H1 (cell line): ENCODE results near the gene CLCN3. TPM values are rescaled to one million over a fixed set of nuclear protein-coding genes. Genes with fewer than 3 reads are reported as not detected.

Source experiments
- CTCF ChIA-PET: fragments of 300-600 bp; sonication (Branson Sonifier 250); formaldehyde crosslinking; loops from one replicate; lab custom pipeline; 2021; ENCODE audit not compliant: partially characterized antibody; lab: Charles Lee
- POLR2A ChIA-PET: fragments of 300-600 bp; sonication (Branson Sonifier 250); formaldehyde crosslinking; loops from one replicate; lab custom pipeline; 2021; ENCODE audit warnings: inconsistent platforms; ENCODE audit not compliant: partially characterized antibody; lab: Charles Lee
- DNase-seq, 2 experiments: peaks; one replicate each; pipeline versions ENCODE4 v3.0.0 to v3.0.0-alpha.2; 2010 to 2022; ENCODE audit warnings: low spot score in 2 of 2, low read depth in 1 of 2, mixed read lengths in 1 of 2
- FAIRE-seq: peaks from 2 replicates; lab custom pipeline; 2011; peaks lifted over from hg19 to GRCh38; lab: Jason Lieb, UNC
- H2AFZ ChIP-seq: 2 replicates; pipeline ENCODE4 v1.8.1; 2012; ENCODE audit warnings: low read length, inconsistent platforms
- H2AK5ac ChIP-seq: 2 replicates; pipeline ENCODE4 v1.6.1; 2013; ENCODE audit warnings: low read depth, low read length
- H2BK120ac ChIP-seq: replicated peaks from 2 replicates; pipeline ENCODE3; 2013; ENCODE audit warnings: low read depth, low read length, inconsistent platforms
- H2BK12ac ChIP-seq: 2 replicates; pipeline ENCODE4 v1.6.1; 2013; ENCODE audit warnings: low read depth, low read length
- H2BK15ac ChIP-seq: 2 replicates; pipeline ENCODE4 v1.6.1; 2013; ENCODE audit warnings: low read length
- H2BK20ac ChIP-seq: 2 replicates; pipeline ENCODE4 v1.6.1; 2013; ENCODE audit warnings: low read length
- H2BK5ac ChIP-seq: 2 replicates; pipeline ENCODE4 v1.6.1; 2013; ENCODE audit warnings: low read depth, low read length
- H3K14ac ChIP-seq: 2 replicates; pipeline ENCODE4 v1.6.1; 2013; ENCODE audit warnings: inconsistent platforms; ENCODE audit not compliant: insufficient read length
- H3K18ac ChIP-seq: 2 replicates; pipeline ENCODE4 v1.6.1; 2013; ENCODE audit warnings: low read length; ENCODE audit errors: extremely low read depth
- H3K23ac ChIP-seq: 2 replicates; pipeline ENCODE4 v1.6.1; 2013; ENCODE audit warnings: inconsistent platforms; ENCODE audit not compliant: insufficient read length
- H3K23me2 ChIP-seq: 2 replicates; pipeline ENCODE4 v1.6.1; 2013; ENCODE audit warnings: low read depth, low read length
- H3K27ac ChIP-seq: 2 replicates; pipeline ENCODE4 v1.6.1; 2011; ENCODE audit warnings: low read depth, low read length, inconsistent platforms
- H3K27me3 ChIP-seq, 4 experiments: replicated peaks in 1 of 4; 1 replicate in 1 of 4; 2 replicates in 3 of 4; pipeline versions ENCODE4 v1.6.1 to v1.8.1; 2011 to 2013; ENCODE audit warnings: low read length in 3 of 4, mild to moderate bottlenecking in 3 of 4, inconsistent platforms in 2 of 4, mixed read lengths in 2 of 4, moderate library complexity in 1 of 4; ENCODE audit not compliant: control insufficient read depth in 3 of 4, insufficient read depth in 3 of 4; ENCODE audit errors: extremely low read depth in 1 of 4
- H3K36me3 ChIP-seq, 4 experiments: 2 replicates each; pipeline versions ENCODE4 v1.6.1 to v1.8.1; 2011 to 2013; ENCODE audit warnings: mild to moderate bottlenecking in 4 of 4, low read length in 3 of 4, moderate library complexity in 2 of 4, control low read depth in 1 of 4, inconsistent platforms in 1 of 4; ENCODE audit not compliant: insufficient read depth in 4 of 4, control insufficient read depth in 2 of 4
- H3K4ac ChIP-seq: replicated peaks from 2 replicates; pipeline ENCODE3; 2013; ENCODE audit warnings: low read length, low read depth, mixed read lengths, inconsistent platforms; ENCODE audit not compliant: insufficient read length
- H3K4me1 ChIP-seq, 4 experiments: replicated peaks in 1 of 4; 1 replicate in 1 of 4; 2 replicates in 3 of 4; pipeline versions ENCODE4 v1.6.1 to v1.8.1; 2011 to 2013; ENCODE audit warnings: low read length in 3 of 4, inconsistent platforms in 2 of 4, mixed read lengths in 1 of 4; ENCODE audit not compliant: insufficient read depth in 4 of 4, control insufficient read depth in 3 of 4
- H3K4me2 ChIP-seq, 2 experiments: 2 replicates each; pipeline versions ENCODE4 v1.6.1 to v1.8.1; 2011 to 2013; ENCODE audit warnings: low read depth in 2 of 2, low read length in 2 of 2, control low read depth in 1 of 2, inconsistent platforms in 1 of 2, mild to moderate bottlenecking in 1 of 2; ENCODE audit not compliant: insufficient read depth in 1 of 2
- H3K4me3 ChIP-seq, 4 experiments: fragments of 200-600, 300-600 bp in 1 of 4; sonication (generic), shearing (Covaris generic), sonication (Bioruptor Twin) in 1 of 4; 2 replicates each; pipeline versions ENCODE4 v1.5.1 to v1.8.1; 2011 to 2016; ENCODE audit warnings: low read length in 4 of 4, low read depth in 3 of 4, control low read depth in 2 of 4, inconsistent platforms in 2 of 4, mild to moderate bottlenecking in 2 of 4, mixed read lengths in 1 of 4, moderate library complexity in 1 of 4; ENCODE audit not compliant: insufficient read depth in 2 of 4; ENCODE audit errors: extremely low read depth in 1 of 4
- H3K56ac ChIP-seq: replicated peaks from 2 replicates; pipeline ENCODE3; 2013; ENCODE audit warnings: low read depth, mild to moderate bottlenecking, mixed read lengths, low read length, inconsistent platforms; ENCODE audit not compliant: insufficient read length
- H3K79me1 ChIP-seq: 2 replicates; pipeline ENCODE4 v1.6.1; 2013; ENCODE audit warnings: low read depth, low read length, control low read depth
- H3K79me2 ChIP-seq, 2 experiments: 2 replicates each; pipeline versions ENCODE4 v1.6.1 to v1.8.1; 2012 to 2013; ENCODE audit warnings: low read length in 2 of 2, mild to moderate bottlenecking in 2 of 2, inconsistent platforms in 1 of 2; ENCODE audit not compliant: insufficient read depth in 2 of 2, control insufficient read depth in 1 of 2
- H3K9ac ChIP-seq, 4 experiments: replicated peaks in 1 of 4; 1 replicate in 1 of 4; 2 replicates in 3 of 4; pipeline versions ENCODE4 v1.6.1 to v1.8.1; 2011 to 2013; ENCODE audit warnings: low read depth in 3 of 4, low read length in 3 of 4, control low read depth in 2 of 4, mild to moderate bottlenecking in 2 of 4, moderate library complexity in 2 of 4, inconsistent platforms in 1 of 4; ENCODE audit errors: extremely low read depth in 1 of 4
- H3K9me3 ChIP-seq, 2 experiments: 2 replicates each; pipeline versions ENCODE4 v1.6.1 to v1.8.1; 2012 to 2013; ENCODE audit warnings: mild to moderate bottlenecking in 2 of 2, moderate library complexity in 2 of 2, control low read depth in 1 of 2, inconsistent platforms in 1 of 2, low read depth in 1 of 2, low read length in 1 of 2, mixed read lengths in 1 of 2; ENCODE audit not compliant: insufficient read depth in 2 of 2
- H4K20me1 ChIP-seq, 2 experiments: replicated peaks in 1 of 2; 2 replicates each; pipeline versions ENCODE3 to v1.8.1; 2011 to 2013; ENCODE audit warnings: inconsistent platforms in 2 of 2, low read length in 2 of 2, mild to moderate bottlenecking in 1 of 2; ENCODE audit not compliant: insufficient read depth in 2 of 2, control insufficient read depth in 1 of 2
- H4K5ac ChIP-seq: 2 replicates; pipeline ENCODE4 v1.6.1; 2013; ENCODE audit warnings: low read length, low read depth, mixed read lengths, inconsistent platforms; ENCODE audit not compliant: insufficient read length
- H4K8ac ChIP-seq: 2 replicates; pipeline ENCODE4 v1.8.0; 2013; ENCODE audit warnings: mild to moderate bottlenecking, moderate library complexity, low read length, inconsistent platforms; ENCODE audit not compliant: insufficient read depth; ENCODE audit errors: extremely low read depth
- H4K91ac ChIP-seq: replicated peaks from 2 replicates; pipeline ENCODE3; 2013; ENCODE audit warnings: low read length, mixed read lengths, inconsistent platforms; ENCODE audit not compliant: insufficient read length
- WGBS, 2 experiments: shearing (Covaris generic) in 1 of 2; methylation state at CpG; one replicate each; pipeline versions ENCODE4 v1.1.6 to v1.1.7; 2013 to 2015; ENCODE audit warnings: low lambda C conversion rate in 2 of 2, mixed read lengths in 2 of 2, inconsistent platforms in 1 of 2, low coverage in 1 of 2, missing lambda C conversion rate in 1 of 2; ENCODE audit not compliant: insufficient replicate concordance in 2 of 2, insufficient coverage in 1 of 2, insufficient read length in 1 of 2; ENCODE audit errors: extremely low coverage in 1 of 2, missing lambda C conversion rate in 1 of 2; 5-methylcytosine and 5-hydroxymethylcytosine counted together
- polyA plus RNA-seq, 7 experiments: library from polyadenylated mRNA; depleted of rRNA in 3 of 7; stranded (reverse) in 5 of 7; unstranded in 2 of 7; fragments of >200 nt in 5 of 7; fragments of 200-250 nt in 2 of 7; gene quantifications; 1 replicate in 5 of 7; 2 replicates in 1 of 7; 4 replicates in 1 of 7; pipeline versions ENCODE4 v1.2.1 to v1.2.3, GENCODE V29; 2011 to 2013; ENCODE audit warnings: missing spikeins in 2 of 7, mixed read lengths in 2 of 7
- total RNA-seq: library from RNA; stranded (reverse); fragmentation: NEBNext Ultra II Directional; extraction: Animal tissue kit (Norgen Biotek cat#: 25700); gene quantifications from 2 replicates; pipeline ENCODE4 v1.2.1, GENCODE V29; 2021

The CLCN3 gene
- total and polyA plus RNA-seq, 2 of the 8 experiments (the other 6 are each of a cell fraction or from before 2014, with no cell fraction given) = 8.8 to 32.8 TPM

GRCh38 chr4:169668069-169668721 is 47.8 kb downstream of the CLCN3 start:
- Histone ChIP-seq H3K23ac (no peak overlapping the region), H3K56ac (no peak overlapping the region), H3K18ac (no peak overlapping the region), H3K79me1 (no peaks in the 10 kb centered on the region; the same call in 1 of the 2 replicates), H2BK15ac (no peak overlapping the region), H3K4me2 (no peak overlapping the region), H3K4ac (no peak overlapping the region), H2AK5ac (no peak overlapping the region), H3K9me3 (peaks cover 0 to 8% of the 10 kb centered on the region in 2 experiments; a peak in 1 of 4 replicates), H2BK120ac (no peak overlapping the region), H2AFZ (no peak overlapping the region), H3K14ac (no peak overlapping the region), H4K5ac (no peak overlapping the region), H3K36me3 (peaks cover 0 to 6% (median 0%) of the 10 kb centered on the region in 4 experiments; a peak in 2 of 8 replicates), H3K4me1 (no peaks in the 10 kb centered on the region), H3K4me3 (no peak overlapping the region), H4K91ac (no peak overlapping the region), H4K20me1 (no peaks in the 10 kb centered on the region), H2BK5ac (no peak overlapping the region), H3K9ac (no peak overlapping the region), H3K27me3 (no peaks in the 10 kb centered on the region), H3K27ac (no peak overlapping the region), H4K8ac (no peak overlapping the region), H3K79me2 (peaks cover 0 to 26% of the 10 kb centered on the region in 2 experiments; a peak in 2 of 4 replicates), H3K23me2 (no peaks in the 10 kb centered on the region), H2BK20ac (no peak overlapping the region), H2BK12ac (no peak overlapping the region)
- FAIRE-seq = no peak
- 92% methylated on average over 6 of the region's 6 CpGs; no CpG with 5 or more reads in 1 of the 2 experiments for WGBS, 2 experiments
- POLR2A ChIA-PET = no interaction called here
- DNase-seq = no peak
- CTCF ChIA-PET = no interaction called here
